HG02943 (cell line): Measurements from ENCODE around the gene OGFOD2.
"Not testable (repeated sequence)": the region's sequence is repeated elsewhere in the genome, so short reads cannot be mapped to it uniquely, and the experiment has no call there.

Experiments
- ATAC-seq: cut with Tn5 transposase; IDR thresholded peaks from one replicate; pipeline ENCODE4 v1.9.1; 2021; ENCODE audit warnings: mild to moderate bottlenecking, low read depth, moderate library complexity; ENCODE audit not compliant: unreplicated experiment

Gene OGFOD2

GRCh38 chr12:122974892-122975789 is at the start of gene OGFOD2:
OGFOD2 (plus strand) TSS chr12:122975244; CDS start chr12:122975252, 8 bp downstream.
- peak; percentile 60 for ATAC-seq

GRCh38 chr12:122927756-122928403 is 47.2 kb upstream of the OGFOD2 start:
- ATAC-seq: no peak

- ATAC-seq: no peak
Measured at GRCh38 chr12:122928404-122929147, 46.5 kb upstream of the OGFOD2 start.

- ATAC-seq: no peak
Measured at GRCh38 chr12:122929148-122929538, 45.9 kb upstream of the OGFOD2 start.

GRCh38 chr12:122929812-122930211 is 45.2 kb upstream of the OGFOD2 start:
- no peak for ATAC-seq

- no peak for ATAC-seq
Measured at GRCh38 chr12:122932207-122932606, 42.8 kb upstream of the OGFOD2 start.

- ATAC-seq: no peak
Measured at GRCh38 chr12:122934722-122935121, 40.3 kb upstream of the OGFOD2 start.

GRCh38 chr12:122935318-122935717 is 39.7 kb upstream of the OGFOD2 start:
- ATAC-seq: no peak

GRCh38 chr12:122937622-122938091 is 37.4 kb upstream of the OGFOD2 start:
- ATAC-seq: no peak

- no peak for ATAC-seq
Measured at GRCh38 chr12:122939125-122939524, 35.9 kb upstream of the OGFOD2 start.

GRCh38 chr12:122941351-122941750 is 33.7 kb upstream of the OGFOD2 start:
- ATAC-seq: not testable (repeated sequence)

GRCh38 chr12:122942637-122943036 is 32.4 kb upstream of the OGFOD2 start:
- no peak for ATAC-seq

GRCh38 chr12:122943196-122943595 is 31.8 kb upstream of the OGFOD2 start:
- no peak for ATAC-seq

GRCh38 chr12:122944605-122945592 is 30.1 kb upstream of the OGFOD2 start:
- no peak for ATAC-seq

GRCh38 chr12:122946690-122947341 is 28.2 kb upstream of the OGFOD2 start:
- ATAC-seq: no peak

- no peak for ATAC-seq
Measured at GRCh38 chr12:122947352-122947792, 27.7 kb upstream of the OGFOD2 start.

GRCh38 chr12:122948605-122949004 is 26.4 kb upstream of the OGFOD2 start:
- ATAC-seq: no peak

- no peak for ATAC-seq
Measured at GRCh38 chr12:122949405-122949804, 25.6 kb upstream of the OGFOD2 start.
